HG03103 (cell line): ENCODE measurements around the gene PPP2R3C.
"Not testable (repeated sequence)": the region's sequence is repeated elsewhere in the genome, so short reads cannot be mapped to it uniquely, and the experiment has no call there.

Source experiments
- ATAC-seq: cut with Tn5 transposase; IDR thresholded peaks from one replicate; pipeline ENCODE4 v1.9.1; 2021; ENCODE audit warnings: low read depth; ENCODE audit not compliant: unreplicated experiment

The PPP2R3C gene

DNA sequence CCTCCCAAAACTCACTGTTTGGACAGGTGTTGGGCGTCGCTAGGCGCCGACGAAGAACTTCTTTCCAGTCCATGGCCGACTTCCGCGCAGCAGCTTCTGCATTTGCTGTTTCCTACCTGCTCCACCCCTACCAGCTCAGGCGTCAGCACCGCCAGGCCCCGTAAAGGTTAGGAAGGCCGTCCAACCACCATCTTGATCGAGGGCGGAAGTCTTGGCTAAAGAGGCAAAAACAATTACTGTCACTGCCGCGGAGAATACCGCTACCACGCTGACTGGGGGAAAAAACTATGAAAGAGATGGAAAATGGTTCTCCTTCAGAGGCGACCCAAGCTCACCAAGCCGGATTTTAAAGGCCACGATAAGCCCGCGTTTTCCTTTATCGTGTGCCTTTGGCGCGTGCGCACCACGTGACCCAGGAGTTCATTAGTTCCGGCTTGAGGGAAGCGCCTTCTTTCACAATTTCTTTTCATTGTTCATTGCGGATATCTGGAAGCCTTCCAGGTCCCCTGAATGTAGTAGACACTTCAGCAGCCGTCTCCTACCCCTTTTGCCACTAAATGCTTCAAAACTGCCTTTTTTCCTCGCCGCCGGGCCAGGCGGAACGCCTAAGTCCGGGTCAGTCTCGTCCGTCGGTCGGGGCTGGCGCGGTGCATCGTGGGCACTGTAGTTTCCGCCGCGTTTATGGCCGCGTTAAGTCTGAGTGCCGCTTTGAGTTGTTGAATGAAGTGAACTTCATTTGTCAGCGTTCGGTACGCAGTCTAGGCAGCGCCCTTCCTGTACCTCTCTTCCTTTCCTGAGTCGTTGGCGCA lies at the start of gene PPP2R3C, which contains the start of gene PRORP:
Gene PPP2R3C, minus strand, starts transcription at position 104 of the 809 bp plus-strand sequence. Its CDS starts 31 bp downstream, at position 73.
Gene PRORP, plus strand, starts transcription at position 666 of the 809 bp plus-strand sequence. CDS start 694 bp downstream, outside the sequence.
- peak; percentile 86 for ATAC-seq

DNA sequence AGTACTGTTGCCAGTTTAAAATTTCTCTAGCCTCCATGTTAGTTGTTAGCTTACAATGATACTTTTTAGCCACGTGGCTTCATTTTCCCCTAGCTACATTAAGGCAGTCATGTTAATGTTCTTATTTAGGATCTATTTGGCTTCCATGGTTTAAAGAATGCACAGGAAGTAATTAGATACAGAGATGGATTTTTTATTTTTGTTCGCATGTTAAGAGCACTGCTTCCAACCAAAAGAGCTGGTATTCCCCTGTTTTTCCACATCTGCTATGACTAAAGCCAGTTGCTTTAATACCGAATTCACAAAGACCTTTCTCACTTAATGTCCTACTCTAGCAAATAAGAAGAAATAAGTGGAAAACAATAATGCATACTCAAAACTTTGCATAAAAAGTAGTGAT lies 45.7 kb upstream of the PPP2R3C start:
- no peak for ATAC-seq

DNA sequence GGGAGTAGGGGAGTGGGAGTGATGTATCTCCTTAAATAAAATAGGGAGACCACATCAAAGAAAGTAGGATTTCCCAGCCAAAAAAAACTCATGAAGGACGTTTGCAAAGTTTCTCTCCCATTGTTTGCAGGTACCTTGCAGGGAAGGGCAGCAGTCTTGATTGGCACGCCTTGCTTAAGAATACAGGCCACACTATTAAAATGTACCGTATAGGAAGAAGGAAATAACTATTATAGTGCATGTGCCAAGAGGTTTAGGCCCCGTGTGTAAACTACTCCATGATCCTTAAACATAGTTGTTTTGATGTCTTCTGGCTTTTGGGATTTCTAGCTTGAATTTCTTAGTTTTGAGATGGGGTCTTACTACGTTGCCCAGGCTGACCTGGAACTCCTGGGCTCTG lies 43.1 kb upstream of the PPP2R3C start:
- ATAC-seq = no peak

DNA sequence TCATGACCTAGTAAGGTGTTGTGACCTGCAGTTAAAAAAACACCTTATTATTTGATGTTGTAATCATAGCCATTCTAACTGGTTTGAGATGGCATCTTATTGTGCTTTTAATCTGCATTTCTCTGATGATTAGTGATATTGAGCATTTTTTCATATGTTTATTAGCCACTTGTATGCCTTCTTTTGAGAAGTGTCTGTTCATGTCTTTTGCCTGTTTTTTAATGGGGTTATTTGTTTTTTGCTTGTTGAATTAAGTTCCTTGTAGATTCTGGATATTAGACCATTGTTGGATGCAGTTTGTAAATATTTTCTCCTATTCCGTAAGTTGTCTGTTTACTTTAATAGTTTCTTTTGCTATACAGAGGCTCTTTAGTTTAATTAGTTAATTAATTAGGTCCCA lies 41.6 kb upstream of the PPP2R3C start:
- ATAC-seq = no peak

DNA sequence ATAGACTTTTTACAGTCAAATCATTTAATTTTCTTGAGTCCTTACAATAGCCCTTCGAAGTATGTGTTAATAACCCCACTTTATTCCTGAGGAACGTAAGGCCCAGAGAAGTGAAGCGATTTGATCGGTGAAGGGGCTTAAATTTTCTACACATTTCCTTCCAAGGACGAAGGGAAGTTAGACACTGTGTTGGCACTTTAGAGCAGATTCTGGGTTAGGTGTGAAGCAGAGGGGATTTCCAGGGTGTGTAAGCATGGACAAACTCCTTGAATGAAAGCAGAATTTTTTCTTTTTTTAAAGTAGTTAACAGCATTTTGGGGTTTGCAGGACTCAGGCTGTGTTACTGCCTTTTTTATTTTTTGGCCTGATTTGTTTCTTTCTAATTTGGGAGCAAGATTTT lies 39.4 kb upstream of the PPP2R3C start:
- no peak for ATAC-seq

DNA sequence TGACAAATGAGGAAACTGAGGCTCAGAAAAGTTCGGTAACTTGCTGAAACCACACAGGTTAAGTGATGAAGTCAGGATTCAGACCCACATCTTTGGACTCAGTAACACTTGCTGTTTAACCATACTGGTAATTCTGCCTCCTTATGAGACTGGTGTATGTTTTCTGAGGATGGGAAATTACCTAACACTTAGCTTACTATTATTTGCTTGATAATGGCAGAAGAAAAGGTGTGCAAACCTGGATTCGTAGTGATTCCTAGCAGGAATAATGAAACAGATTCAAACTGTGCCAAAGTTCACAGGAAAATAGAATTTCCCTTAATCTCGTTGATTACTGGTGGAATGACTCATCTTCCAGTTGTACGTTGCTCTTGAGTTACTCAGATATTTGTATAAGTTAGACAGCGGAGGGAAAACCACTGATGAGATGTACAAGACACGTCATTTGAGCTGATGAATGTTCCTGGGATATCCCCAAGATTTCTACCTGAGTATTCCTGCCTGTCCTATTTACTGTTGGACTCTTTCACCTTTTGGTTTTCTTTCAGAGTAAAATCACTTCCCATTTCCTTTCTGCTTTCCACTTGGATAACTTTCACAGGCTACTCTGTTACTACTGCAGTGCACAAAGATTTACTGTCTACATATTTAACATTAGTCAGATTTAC lies 38.1 kb upstream of the PPP2R3C start:
- no peak for ATAC-seq

DNA sequence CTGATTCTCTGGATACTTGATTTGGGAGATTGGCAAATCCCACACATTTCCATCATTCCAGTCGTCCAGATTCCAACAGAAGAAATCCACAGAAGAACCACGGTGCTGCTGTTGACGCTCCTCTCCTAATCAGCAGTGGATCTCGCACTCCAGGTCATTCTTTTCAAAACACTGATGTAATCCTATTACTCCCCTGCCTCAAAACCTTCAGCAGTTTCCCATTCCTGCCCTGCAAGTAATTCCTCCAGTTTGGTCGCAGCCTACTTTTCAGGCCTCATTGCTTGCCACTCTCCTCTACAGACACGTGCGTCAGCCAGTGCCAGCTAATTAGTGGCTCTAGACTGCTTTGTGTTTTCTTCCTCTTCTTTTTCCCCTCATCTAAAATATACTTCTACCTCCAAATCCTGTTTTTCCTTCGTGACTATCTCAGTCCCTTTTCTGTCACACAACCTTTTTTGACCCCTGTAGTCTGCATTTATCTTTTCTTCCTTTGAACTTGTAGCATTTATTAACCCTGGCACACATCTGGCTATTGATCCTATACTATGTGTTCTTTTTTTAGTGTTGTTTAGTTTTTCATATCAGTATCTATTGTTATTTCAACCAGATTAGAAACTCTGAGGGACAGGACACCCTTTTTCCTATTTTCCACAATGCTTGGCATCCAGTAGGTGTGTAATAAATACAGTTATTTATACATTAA lies 37.3 kb upstream of the PPP2R3C start:
- no peak for ATAC-seq

DNA sequence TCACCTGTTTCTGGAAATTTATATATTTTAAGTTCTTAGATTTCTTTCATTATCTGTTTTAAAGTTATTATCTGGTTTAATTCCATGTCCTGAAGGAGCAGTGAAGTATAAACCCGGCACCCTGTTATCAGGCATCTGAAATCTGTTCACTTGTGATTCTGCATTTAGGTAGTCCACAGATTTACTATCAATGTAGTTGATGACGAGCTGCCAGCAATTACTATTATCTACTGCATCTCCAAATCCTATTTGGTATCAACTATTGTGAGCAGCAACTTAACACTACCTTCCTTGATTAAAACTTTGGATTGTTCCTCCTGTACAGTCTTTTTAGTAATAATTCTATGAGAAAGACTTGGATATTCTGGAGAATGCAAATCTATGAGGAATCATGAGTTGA lies 36.7 kb upstream of the PPP2R3C start:
- no peak for ATAC-seq

DNA sequence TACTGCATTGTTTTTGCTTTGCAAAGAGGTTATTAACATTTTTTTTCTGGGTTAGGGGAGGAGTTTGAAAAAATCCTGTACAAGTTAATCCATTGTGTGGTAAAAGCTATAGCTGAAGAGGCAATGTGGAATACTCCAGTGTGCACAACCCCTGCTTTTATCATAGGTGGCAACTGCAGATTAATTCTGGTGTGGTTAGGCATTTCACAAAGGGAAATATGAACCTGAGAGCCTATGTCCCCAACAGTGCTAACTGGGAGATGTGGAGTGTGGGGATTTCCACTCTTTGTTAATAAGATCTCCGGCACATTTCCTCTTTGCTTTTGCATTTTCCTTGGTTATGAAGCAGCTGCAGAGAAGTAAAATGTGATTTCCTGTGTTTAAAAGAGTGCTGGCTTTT lies 34.2 kb upstream of the PPP2R3C start:
- ATAC-seq = no peak

DNA sequence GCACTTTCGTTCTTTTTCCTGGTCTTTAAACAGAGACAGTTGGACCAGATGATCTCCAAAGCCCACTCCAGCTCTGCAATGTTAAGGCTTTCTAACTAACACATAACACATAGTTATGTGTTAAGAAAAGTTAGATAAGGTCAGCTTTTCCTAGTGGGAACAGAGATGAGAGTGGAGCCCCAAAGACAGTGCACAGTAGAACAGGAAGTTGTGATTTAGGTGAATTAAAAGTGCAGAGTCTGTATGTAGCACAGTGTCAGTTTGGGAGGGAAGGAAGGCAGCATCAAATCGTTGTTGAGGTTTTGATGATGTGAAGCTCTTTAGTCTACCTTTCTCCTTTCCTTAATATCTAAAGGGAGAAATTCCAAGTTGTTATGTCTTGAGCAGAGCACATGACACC lies 32.2 kb upstream of the PPP2R3C start:
- no peak for ATAC-seq

DNA sequence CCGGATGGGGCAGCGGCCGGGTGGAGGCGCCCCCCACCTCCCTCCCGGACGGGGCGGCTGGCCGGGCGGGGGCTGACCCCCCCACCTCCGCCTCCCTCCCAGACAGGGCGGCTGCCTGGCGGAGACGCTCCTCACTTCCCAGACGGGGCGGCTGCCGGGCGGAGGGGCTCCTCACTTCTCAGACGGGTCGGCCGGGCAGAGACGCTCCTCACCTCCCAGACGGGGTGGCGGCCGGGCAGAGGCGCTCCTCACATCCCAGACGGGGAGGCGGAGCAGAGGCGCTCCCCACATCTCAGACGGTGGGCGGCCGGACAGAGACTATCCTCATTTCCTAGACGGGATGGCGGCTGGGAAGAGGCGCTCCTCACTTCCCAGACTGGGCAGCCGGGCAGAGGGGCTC lies 30.7 kb upstream of the PPP2R3C start:
- ATAC-seq = not testable (repeated sequence)

DNA sequence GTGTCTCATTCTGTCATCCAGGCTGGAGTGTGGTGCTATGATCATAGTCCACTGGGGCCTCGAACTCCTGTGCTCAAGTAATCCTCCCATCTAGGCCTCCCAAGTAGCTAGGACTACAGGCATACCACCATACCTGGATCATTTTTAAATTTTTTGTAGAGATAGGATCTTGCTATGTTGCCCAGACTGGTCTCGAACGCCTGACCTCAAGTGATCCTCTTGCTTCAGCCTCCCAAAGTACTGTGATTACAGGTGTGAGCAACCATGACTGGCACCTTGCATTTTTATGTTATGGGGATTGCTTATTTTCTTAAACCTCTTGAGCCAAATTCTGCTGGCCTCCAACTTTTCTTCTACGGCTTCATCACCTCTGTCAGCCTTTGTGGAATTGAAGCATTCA lies 27.4 kb upstream of the PPP2R3C start:
- no peak for ATAC-seq

DNA sequence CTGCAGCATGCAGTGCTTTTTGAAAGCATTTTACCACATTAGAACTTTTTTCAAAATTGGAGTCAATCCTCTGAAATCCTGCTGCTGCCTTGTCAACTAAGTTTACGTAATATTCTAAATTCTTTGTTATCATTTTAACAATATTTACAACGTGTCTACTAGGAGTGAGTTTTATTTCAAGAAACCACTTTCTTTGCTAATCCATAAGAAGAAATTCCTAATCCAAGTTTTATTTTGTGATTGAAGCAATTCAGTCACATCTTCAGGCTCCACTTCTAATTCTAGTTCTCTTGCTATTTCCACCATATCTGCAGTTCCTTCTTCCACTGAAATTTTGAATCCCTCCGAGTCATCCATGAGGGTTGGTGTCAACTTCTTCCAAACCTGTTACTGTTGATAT lies 25.9 kb upstream of the PPP2R3C start:
- ATAC-seq = no peak

DNA sequence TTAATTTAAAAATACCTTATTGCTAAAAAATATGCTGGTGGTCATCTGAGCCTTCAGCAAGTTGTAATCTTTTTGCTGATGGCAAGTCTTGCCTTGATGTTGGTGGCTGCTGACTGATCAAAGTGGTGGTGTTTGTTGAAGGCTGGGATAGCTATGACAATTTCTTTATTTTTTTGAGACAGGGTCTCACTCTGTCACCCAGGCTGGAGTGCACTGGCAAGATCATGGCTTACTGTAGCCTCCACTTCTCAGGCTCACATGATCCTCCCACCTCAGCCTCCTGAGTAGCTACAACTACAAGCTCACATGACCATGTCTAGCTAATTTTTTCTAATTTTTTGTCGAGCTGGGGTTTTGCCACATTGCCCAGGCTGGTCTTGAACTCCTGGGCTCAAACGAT lies 25.4 kb upstream of the PPP2R3C start:
- ATAC-seq = no peak

DNA sequence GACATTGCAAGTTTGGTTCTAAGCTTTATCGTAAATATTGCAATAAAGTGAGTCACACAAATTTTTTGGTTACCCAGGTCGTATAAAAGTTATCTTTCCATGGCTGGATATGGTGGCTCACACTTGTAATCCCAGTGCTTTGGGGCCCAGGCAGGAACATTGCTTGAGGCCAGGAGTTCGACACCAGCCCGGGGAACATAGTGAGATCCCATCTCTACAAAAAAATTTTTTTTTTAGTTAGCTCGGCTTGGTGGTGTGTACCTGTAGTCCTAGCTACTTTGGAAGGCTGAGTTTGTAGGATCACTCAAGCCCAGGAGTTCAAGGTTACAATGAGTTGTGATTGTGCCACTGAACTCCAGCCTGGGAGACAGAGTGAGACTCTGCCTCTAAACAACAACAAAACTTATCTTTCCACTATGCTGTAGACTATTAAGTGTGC lies 24.9 kb upstream of the PPP2R3C start:
- ATAC-seq = no peak

DNA sequence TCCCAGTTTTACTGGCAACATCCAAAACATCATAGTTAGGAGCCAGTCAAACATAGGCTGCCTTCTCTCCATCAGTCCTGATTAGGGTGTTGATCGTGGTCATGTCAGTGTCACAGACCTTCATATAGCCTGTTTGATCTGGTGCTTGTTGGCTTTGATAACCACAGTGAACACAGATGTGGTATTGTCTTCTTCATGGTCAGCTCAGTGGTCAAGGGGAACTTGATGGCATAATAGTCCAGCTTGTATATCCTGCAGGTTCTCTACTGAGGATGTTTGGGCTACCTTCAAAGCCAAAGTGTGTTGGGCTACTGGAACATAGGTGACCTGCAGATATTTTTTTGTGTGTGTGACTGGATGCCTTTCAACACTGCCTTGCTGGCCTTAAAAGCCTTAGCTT lies 22.2 kb upstream of the PPP2R3C start:
- no peak for ATAC-seq

DNA sequence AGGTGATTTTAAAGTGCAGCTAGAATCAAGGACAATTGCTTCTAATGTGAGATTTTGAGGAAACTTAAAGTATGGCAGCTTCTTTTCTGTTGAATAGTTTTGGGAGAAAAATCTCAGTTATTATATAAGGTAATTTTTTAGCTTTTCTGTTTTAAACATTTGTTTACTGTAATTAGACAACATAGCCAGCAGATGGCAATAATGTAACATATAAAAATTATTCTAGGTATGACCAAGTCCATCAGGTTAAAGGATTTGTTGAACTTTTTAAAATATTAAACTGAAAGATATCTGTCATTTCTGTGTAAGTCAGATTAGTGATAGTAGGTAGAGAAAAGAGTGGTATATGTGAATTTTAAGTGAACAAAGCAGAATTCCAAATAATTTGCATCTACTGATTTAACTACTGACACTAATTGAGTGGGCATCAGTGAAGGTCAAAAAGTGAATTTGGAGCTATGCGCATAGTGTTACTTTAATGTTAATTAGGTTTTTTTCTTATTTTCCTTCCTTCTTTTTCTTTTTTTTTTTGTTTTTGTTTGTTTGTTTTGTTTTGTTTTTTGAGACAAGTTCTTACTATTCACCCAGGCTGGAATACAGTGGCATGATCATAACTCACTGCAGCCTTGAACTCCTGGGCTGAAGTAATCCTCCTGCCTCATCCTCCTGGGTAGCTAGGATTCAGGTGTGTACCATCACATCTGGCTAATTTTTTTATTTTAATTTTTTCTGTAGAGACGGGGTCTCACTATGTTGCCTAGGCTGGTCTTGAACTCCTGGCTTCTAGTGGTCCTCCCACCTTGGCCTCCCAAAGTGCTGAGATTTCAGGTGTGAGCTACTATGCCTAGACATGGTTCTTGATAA lies 19.2 kb upstream of the PPP2R3C start:
- no peak for ATAC-seq

DNA sequence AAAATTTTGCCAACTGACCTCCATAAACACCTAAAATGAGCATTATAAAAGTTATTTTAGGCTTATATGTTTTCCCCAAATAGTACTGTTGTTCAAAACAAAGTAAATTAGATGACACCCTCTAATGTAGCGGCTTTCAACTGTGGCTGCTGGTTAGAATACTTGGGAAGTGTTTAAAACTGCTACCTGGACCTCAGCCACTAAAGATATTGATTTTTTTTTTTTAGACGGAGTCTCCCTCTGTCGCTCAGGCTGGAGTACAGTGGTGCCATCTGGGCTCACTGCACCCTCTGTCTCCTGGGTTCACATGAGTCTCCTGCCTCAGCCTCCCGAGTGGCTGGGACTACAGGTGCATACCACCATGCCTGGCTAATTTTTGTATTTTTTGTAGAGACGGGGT lies 16.8 kb upstream of the PPP2R3C start:
- no peak for ATAC-seq

DNA sequence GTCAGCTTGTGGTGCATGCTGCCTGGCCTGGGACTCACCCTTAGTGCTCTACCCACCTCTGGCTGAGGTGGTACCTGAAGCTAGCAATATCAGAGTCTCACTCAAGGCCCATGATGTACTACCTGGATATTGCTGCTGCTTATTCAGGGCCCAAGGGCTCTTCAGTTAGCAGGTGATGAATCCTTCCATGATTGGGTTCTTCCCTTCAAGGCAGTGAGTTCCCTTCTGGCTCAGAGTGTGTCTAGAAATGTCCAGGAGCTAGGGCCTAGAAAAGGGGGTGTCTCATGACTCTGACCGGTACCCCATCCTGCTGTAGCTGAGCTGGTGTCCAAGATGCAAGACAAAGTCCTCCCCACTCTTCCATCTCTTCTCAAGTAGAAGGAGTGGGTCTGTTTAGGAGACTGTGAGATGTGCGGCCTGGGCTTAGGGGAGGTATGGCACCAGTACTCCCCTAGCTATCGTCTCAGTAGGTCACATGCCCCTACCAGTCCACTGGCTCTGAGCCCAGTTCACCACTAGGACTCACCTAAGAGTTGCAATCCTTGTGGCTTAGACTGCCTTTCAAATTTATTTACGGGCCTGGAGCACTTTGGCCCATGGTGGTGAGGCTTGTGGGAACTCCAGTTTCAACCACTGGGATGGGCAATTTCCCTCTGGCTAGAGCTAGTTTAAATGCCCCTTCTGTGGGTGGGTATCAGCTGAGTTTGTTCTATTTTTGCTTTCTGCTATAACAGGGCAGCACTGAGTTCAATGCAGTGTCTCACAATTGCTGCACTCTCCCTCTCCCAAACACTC lies 12.7 kb upstream of the PPP2R3C start:
- ATAC-seq = no peak
